Measurements from ENCODE around the gene DNAH3. TPM values are rescaled to one million over a fixed set of nuclear protein-coding genes. Genes with fewer than 3 reads are reported as not detected.

Gene DNAH3
- total and polyA plus RNA-seq, 2 of the 13 experiments (the other 11 are each of a cell fraction or from before 2014, with no cell fraction given): 0.07 to 0.08 TPM

DNA sequence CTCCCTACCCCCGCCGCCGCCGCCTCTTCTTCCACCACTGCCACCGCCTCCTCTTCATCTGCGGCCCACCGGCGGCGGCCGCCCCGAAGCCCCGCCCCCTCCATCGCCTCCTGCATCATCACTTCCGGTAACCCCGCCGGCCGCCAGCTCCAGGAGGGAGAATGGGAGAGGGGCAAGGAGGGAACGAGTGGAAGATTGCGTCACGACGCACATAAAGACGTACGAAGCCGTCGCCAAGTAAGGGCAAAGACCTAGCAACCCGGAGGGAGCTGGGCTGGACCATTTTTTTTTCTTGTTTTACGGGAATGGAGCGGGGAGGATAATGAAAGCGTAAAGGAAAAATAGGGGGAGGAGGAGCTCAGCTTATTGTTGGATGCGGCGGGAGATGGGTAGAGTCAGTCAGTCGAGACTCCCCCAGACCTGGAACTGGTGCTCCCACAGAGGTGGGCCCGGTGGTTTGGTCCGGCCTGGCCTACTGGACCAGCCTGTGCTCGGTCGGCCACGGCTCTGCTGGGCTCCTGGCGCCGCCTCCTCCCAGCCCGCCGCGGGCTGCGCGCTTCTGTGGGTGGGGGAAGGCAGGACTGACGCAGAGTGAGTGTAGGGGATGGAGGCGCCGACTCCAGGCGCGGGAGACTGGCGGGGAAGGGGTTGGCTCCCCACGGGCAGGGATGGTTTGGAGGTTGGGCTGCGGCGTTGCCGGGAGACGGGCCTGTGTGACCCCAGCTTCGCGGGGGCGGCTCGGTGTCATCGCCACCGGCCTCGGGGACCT, 250.2 kb downstream of the DNAH3 start, which contains the start of the genes DCUN1D3 and LYRM1 (continued):
- TF ChIP-seq ZZZ3 (CRISPR knock-in tag; IDR thresholded peaks at IDR 0.05; ENCODE audit: borderline replicate concordance): no peak; the same call in 1 of the 2 replicates
- TF ChIP-seq SRSF9 (IDR thresholded peaks at IDR 0.05; ENCODE audit: borderline replicate concordance, insufficient read depth, low read depth, low read length, poor library complexity, severe bottlenecking): no peak
- TF ChIP-seq ZNF703 (CRISPR knock-in tag; IDR thresholded peaks at IDR 0.05; ENCODE audit: borderline replicate concordance): peak; percentile 69; the same call in 1 of the 2 replicates
- TF ChIP-seq LCORL (IDR thresholded peaks at IDR 0.05): peak; percentile 50; the same call in 1 of the 2 replicates
- peak; percentile 77; the same call in 1 of the 2 replicates for TF ChIP-seq LCORL (CRISPR knock-in tag; IDR thresholded peaks at IDR 0.05)
- TF ChIP-seq TP53 (CRISPR knock-in tag; conservative IDR thresholded peaks at IDR 0.05): 0 out of 2 replicates have a peak, but pooled peaks have one; percentile 31
- no peak for TF ChIP-seq PAF1 (CRISPR knock-in tag; IDR thresholded peaks at IDR 0.05)
- no peak for TF ChIP-seq ZNF530 (CRISPR knock-in tag; IDR thresholded peaks at IDR 0.05; ENCODE audit: low read depth)
- peak; percentile 86; the same call in 1 of the 2 replicates for TF ChIP-seq SMYD3 (CRISPR knock-in tag; IDR thresholded peaks at IDR 0.05)
- TF ChIP-seq, protein P1, sequence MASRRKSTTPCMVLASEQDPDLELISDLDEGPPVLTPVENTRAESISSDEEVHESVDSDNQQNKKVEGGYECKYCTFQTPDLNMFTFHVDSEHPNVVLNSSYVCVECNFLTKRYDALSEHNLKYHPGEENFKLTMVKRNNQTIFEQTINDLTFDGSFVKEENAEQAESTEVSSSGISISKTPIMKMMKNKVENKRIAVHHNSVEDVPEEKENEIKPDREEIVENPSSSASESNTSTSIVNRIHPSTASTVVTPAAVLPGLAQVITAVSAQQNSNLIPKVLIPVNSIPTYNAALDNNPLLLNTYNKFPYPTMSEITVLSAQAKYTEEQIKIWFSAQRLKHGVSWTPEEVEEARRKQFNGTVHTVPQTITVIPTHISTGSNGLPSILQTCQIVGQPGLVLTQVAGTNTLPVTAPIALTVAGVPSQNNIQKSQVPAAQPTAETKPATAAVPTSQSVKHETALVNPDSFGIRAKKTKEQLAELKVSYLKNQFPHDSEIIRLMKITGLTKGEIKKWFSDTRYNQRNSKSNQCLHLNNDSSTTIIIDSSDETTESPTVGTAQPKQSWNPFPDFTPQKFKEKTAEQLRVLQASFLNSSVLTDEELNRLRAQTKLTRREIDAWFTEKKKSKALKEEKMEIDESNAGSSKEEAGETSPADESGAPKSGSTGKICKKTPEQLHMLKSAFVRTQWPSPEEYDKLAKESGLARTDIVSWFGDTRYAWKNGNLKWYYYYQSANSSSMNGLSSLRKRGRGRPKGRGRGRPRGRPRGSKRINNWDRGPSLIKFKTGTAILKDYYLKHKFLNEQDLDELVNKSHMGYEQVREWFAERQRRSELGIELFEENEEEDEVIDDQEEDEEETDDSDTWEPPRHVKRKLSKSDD (CRISPR knock-in tag; IDR thresholded peaks at IDR 0.05; ENCODE audit: low read depth): peak; percentile 93
- peak; percentile 82 for TF ChIP-seq KMT2A (CRISPR knock-in tag; IDR thresholded peaks at IDR 0.05)
- peak; percentile 41; the same call in 1 of the 2 replicates for TF ChIP-seq GATAD2A (CRISPR knock-in tag; IDR thresholded peaks at IDR 0.05)
- TF ChIP-seq TMF1 (CRISPR knock-in tag; IDR thresholded peaks at IDR 0.05; ENCODE audit: low read depth): 0 out of 2 replicates have a peak, but pooled peaks have one; percentile 53
- TF ChIP-seq, protein P2, sequence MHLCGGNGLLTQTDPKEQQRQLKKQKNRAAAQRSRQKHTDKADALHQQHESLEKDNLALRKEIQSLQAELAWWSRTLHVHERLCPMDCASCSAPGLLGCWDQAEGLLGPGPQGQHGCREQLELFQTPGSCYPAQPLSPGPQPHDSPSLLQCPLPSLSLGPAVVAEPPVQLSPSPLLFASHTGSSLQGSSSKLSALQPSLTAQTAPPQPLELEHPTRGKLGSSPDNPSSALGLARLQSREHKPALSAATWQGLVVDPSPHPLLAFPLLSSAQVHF (CRISPR knock-in tag; IDR thresholded peaks at IDR 0.05): peak; percentile 93
- TF ChIP-seq POGZ (CRISPR knock-in tag; IDR thresholded peaks at IDR 0.05): peak; percentile 58
- no peak; the same call in 1 of the 2 replicates for TF ChIP-seq ZNF12 (CRISPR knock-in tag; IDR thresholded peaks at IDR 0.05)
- TF ChIP-seq ZNF598 (CRISPR knock-in tag; IDR thresholded peaks at IDR 0.05; ENCODE audit: borderline replicate concordance): peak; percentile 73; the same call in 1 of the 2 replicates
- TF ChIP-seq HIVEP1 (CRISPR knock-in tag; IDR thresholded peaks at IDR 0.05): peak; percentile 97
- TF ChIP-seq, protein P3, sequence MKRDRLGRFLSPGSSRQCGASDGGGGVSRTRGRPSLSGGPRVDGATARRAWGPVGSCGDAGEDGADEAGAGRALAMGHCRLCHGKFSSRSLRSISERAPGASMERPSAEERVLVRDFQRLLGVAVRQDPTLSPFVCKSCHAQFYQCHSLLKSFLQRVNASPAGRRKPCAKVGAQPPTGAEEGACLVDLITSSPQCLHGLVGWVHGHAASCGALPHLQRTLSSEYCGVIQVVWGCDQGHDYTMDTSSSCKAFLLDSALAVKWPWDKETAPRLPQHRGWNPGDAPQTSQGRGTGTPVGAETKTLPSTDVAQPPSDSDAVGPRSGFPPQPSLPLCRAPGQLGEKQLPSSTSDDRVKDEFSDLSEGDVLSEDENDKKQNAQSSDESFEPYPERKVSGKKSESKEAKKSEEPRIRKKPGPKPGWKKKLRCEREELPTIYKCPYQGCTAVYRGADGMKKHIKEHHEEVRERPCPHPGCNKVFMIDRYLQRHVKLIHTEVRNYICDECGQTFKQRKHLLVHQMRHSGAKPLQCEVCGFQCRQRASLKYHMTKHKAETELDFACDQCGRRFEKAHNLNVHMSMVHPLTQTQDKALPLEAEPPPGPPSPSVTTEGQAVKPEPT (CRISPR knock-in tag; IDR thresholded peaks at IDR 0.05; ENCODE audit: low read depth): peak; percentile 91; the same call in 1 of the 2 replicates
- TF ChIP-seq ISL2 (CRISPR knock-in tag; IDR thresholded peaks at IDR 0.05): peak; percentile 80
- TF ChIP-seq, protein P4, sequence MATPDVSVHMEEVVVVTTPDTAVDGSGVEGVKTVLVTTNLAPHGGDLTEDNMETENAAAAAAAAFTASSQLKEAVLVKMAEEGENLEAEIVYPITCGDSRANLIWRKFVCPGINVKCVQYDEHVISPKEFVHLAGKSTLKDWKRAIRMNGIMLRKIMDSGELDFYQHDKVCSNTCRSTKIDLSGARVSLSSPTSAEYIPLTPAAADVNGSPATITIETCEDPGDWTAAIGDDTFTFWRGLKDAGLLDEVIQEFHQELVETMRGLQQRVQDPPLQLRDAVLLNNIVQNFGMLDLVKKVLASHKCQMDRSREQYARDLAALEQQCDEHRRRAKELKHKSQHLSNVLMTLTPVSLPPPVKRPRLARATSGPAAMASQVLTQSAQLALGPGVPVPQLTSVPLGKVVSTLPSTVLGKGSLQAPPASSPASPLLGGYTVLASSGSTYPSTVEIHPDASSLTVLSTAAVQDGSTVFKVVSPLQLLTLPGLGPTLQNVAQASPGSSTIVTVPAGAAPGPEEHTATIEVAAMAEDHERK (CRISPR knock-in tag; IDR thresholded peaks at IDR 0.05; ENCODE audit: low read depth): peak; percentile 98
- TF ChIP-seq ZFP36L1 (CRISPR knock-in tag; IDR thresholded peaks at IDR 0.05): peak; percentile 95; the same call in 1 of the 2 replicates
- TF ChIP-seq RBM39 (IDR thresholded peaks at IDR 0.05; ENCODE audit: low read depth, low read length, poor library complexity, severe bottlenecking): peak; percentile 93

Measured in HepG2 (cell line).